Mesothelial cell of epicardium (in vitro differentiated cells): ENCODE data around the gene HCN4. TPM values are rescaled to one million over a fixed set of nuclear protein-coding genes. Genes with fewer than 3 reads are reported as not detected.

ENCODE experiments used
- DNase-seq, 2 experiments: peaks; one replicate each; pipeline ENCODE4 v3.0.0; 2021; ENCODE audit warnings: low spot score in 2 of 2; ENCODE audit not compliant: unreplicated experiment in 2 of 2
- H3K27ac Mint-ChIP-seq: 2 replicates; pipeline ENCODE4 v1.8.0; 2021; ENCODE audit warnings: mixed read lengths
- H3K27me3 Mint-ChIP-seq: 2 replicates; pipeline ENCODE4 v1.8.0; 2021; ENCODE audit warnings: low read depth, mixed read lengths
- H3K36me3 Mint-ChIP-seq: 2 replicates; pipeline ENCODE4 v1.8.0; 2021; ENCODE audit warnings: mixed read lengths
- H3K4me1 Mint-ChIP-seq: 2 replicates; pipeline ENCODE4 v1.8.0; 2021; ENCODE audit warnings: mixed read lengths
- H3K4me3 Mint-ChIP-seq: 2 replicates; pipeline ENCODE4 v1.8.0; 2021; ENCODE audit warnings: mild to moderate bottlenecking, moderate library complexity, mixed read lengths
- H3K9me3 Mint-ChIP-seq: 2 replicates; pipeline ENCODE4 v1.8.0; 2021; ENCODE audit warnings: mixed read lengths
- total RNA-seq: library from RNA; stranded (reverse); gene quantifications from 3 replicates; pipeline ENCODE4 v1.2.1, GENCODE V29; 2021
- TF ChIP-seq, protein P1 (sequence below): fragments of 200-600 bp; sonication (generic); IDR thresholded peaks from one replicate; pipeline ENCODE4 v1.5.0; 2021; ENCODE audit warnings: antibody characterized with exemption; ENCODE audit not compliant: unreplicated experiment

Gene HCN4
- total RNA-seq, 1 donor from 2014 or later, result 0.69 TPM

DNA sequence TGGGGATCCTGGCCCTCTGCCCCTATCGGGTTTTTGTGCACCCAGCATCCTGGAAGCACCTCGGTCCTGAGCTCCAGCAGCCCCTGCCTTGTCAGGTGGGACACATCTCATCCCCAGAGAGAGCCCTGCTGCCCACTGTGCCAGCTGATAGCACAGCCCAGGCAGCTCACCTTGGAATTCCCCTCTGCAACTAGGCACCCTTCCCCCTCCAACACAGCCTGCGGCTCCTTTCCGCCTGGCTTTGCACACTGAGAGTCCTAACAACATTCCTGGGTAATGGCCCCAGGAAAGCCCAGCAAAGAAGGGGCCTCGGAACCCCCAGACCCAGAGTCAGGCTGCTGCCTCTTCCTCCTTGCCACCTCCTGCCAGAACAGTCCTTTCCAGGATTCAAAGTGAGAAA lies 5.9 kb downstream of the HCN4 start:
- H3K27ac Mint-ChIP-seq, result no peak overlapping the region
- peaks cover 15% of the 10 kb centered on the region for H3K4me1 Mint-ChIP-seq
- H3K36me3 Mint-ChIP-seq, result no peaks in the 10 kb centered on the region
- no peak overlapping the region for H3K4me3 Mint-ChIP-seq
- H3K27me3 Mint-ChIP-seq, result peaks cover 68% of the 10 kb centered on the region
- DNase-seq, result peak in 1 of 2 experiments; percentile 50
- TF ChIP-seq, protein P1, sequence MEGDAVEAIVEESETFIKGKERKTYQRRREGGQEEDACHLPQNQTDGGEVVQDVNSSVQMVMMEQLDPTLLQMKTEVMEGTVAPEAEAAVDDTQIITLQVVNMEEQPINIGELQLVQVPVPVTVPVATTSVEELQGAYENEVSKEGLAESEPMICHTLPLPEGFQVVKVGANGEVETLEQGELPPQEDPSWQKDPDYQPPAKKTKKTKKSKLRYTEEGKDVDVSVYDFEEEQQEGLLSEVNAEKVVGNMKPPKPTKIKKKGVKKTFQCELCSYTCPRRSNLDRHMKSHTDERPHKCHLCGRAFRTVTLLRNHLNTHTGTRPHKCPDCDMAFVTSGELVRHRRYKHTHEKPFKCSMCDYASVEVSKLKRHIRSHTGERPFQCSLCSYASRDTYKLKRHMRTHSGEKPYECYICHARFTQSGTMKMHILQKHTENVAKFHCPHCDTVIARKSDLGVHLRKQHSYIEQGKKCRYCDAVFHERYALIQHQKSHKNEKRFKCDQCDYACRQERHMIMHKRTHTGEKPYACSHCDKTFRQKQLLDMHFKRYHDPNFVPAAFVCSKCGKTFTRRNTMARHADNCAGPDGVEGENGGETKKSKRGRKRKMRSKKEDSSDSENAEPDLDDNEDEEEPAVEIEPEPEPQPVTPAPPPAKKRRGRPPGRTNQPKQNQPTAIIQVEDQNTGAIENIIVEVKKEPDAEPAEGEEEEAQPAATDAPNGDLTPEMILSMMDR, result no peak
- no peaks in the 10 kb centered on the region for H3K9me3 Mint-ChIP-seq

DNA sequence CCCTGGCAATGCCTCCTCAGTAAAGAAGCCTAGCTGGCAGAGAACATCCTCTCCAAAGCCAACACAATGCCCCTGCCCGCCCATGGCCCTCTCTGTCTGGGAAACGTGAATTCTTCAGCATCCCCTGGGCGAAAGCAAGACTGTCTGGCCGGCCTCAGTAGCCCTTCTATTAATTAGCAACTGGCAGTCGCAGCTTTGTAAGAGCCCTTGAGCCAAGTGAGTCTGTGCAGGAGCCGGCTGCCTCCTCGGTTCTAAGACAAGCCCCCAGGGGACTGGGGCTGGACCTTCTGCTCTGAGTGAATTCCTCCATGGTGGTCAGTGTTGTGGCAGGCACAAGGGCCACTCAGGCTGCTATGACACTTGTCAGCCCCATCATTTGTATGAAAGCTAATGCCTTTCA lies 7.4 kb downstream of the HCN4 start:
- DNase-seq, result no peak
- Mint-ChIP-seq H3K9me3 (no peaks in the 10 kb centered on the region), H3K36me3 (no peaks in the 10 kb centered on the region), H3K27ac (no peak overlapping the region), H3K4me3 (no peak overlapping the region), H3K4me1 (peaks cover 13% of the 10 kb centered on the region), H3K27me3 (peaks cover 59% of the 10 kb centered on the region)
- TF ChIP-seq, protein P1, result no peak

DNA sequence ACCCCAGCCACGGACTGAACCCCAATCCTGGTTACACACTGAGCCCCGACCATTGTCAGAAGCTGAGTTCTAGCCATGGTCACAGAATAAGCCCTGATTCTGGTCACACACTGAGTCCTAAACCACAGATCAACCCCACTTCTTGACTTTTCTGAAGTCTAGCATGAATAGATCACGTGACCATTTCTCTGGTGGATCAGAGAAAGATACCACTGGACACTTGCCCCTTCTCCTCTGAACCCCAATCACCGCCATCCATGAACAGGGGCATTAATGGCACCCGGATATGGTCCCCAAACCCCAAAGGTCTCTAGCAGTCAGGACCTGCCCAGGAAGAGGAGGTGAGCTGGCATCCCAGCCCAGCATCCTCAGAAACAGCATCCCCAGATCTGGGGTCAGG lies 9.1 kb downstream of the HCN4 start:
- Mint-ChIP-seq H3K4me1 (peaks cover 10% of the 10 kb centered on the region), H3K36me3 (no peaks in the 10 kb centered on the region), H3K9me3 (no peaks in the 10 kb centered on the region), H3K4me3 (no peak overlapping the region), H3K27ac (no peak overlapping the region), H3K27me3 (peaks cover 45% of the 10 kb centered on the region)
- TF ChIP-seq, protein P1, result no peak
- DNase-seq, result no peak

DNA sequence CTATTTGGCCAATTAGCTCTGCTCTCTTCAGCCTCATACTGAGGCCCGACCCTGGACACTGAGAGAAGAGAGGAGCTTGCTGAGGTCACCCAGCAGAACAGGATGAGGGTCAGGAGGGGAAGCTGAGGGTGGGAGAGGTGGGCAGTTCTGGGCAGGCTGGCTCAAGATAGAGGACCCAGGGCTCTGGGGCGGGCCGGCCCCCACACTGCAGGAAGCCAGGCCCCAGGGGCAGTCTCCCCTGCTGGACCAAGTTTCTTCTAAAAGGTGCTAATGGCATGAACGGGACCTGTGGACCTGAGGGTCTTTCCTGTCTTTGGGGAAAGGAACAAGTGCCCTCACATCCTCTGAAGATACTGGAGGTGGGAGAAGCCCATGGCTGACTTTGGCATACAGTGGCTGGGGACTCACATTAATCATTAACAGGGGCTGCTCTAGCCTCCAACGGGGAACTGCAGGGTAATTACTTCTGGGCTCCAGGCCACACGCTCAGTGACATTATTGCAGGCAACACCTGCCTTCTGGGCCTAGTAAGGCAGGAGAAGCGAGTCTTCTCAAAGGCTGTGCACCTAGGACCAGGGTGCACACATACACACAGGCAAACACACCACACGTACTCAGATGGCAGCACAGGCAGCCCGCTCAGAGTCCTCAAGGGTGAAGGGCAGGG lies 10.6 kb downstream of the HCN4 start:
- TF ChIP-seq, protein P1, result no peak
- Mint-ChIP-seq H3K27ac (no peak overlapping the region), H3K4me1 (peaks cover 4% of the 10 kb centered on the region), H3K4me3 (no peak overlapping the region), H3K36me3 (no peaks in the 10 kb centered on the region), H3K27me3 (peaks cover 35% of the 10 kb centered on the region), H3K9me3 (no peaks in the 10 kb centered on the region)
- DNase-seq, result no peak

DNA sequence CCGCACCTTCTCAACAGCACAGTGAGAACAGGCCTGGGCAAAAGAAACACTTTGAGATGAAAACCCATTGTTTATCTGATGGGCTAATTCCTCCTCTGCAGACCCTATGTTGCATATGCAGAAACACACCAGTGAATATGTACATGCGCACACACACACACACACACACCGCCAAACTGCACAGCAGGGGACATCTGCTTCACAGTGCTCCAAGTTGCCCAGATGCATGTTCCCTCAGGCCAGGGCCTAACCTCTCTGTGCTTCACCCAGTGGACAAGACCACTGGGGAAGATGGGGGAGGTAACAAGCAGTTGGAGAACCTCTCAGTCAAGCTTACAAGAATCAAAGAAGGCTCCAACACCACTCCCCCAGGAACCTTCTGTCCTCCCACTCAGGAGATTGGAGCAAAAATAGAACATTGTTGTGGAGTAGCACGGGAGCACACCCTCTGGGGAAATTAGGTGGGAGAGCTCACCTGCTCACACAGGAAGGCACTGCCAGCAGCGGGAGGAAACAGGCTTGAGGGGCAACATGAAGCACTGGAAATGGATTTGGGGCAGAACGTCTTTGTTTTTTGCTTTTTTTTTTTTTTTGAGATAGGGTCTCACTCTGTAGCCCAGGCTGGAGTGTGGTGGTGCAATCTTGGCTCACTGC lies 13.0 kb downstream of the HCN4 start:
- no peaks in the 10 kb centered on the region for H3K9me3 Mint-ChIP-seq

More for the DNA sequence above, 13.0 kb downstream of the HCN4 start:
- TF ChIP-seq, protein P1, result no peak
- H3K27ac Mint-ChIP-seq, result no peak overlapping the region
- H3K4me1 Mint-ChIP-seq, result no peaks in the 10 kb centered on the region
- H3K4me3 Mint-ChIP-seq, result no peak overlapping the region
- H3K36me3 Mint-ChIP-seq, result no peaks in the 10 kb centered on the region
- DNase-seq, result no peak
- H3K27me3 Mint-ChIP-seq, result peaks cover 20% of the 10 kb centered on the region
